Smooth muscle cell (in vitro differentiated cells): Measurements from ENCODE around the gene SMARCA2. TPM values are rescaled to one million over a fixed set of nuclear protein-coding genes. Genes with fewer than 3 reads are reported as not detected.

Experiments used
- DNase-seq: peaks from one replicate; lab custom pipeline; 2025; ENCODE audit not compliant: unreplicated experiment; lab: John Stamatoyannopoulos, UW
- H2AFZ ChIP-seq: fragments of 200-600 bp; sonication (generic); 2 replicates; pipeline ENCODE4 v1.6.0; 2016; ENCODE audit warnings: antibody characterized with exemption, low read depth, mild to moderate bottlenecking
- H3F3A ChIP-seq: fragments of 200-600 bp; sonication (generic); 2 replicates; pipeline ENCODE4 v1.6.0; 2017; ENCODE audit warnings: antibody characterized with exemption, low read depth
- H3K27ac ChIP-seq: fragments of 200-600 bp; sonication (generic); 2 replicates; pipeline ENCODE4 v1.5.1; 2016; ENCODE audit warnings: low read depth, mild to moderate bottlenecking
- H3K27me3 ChIP-seq: fragments of 200-600 bp; sonication (generic); 2 replicates; pipeline ENCODE4 v1.6.1; 2016; ENCODE audit warnings: low read depth, mild to moderate bottlenecking
- H3K36me3 ChIP-seq: fragments of 200-600 bp; sonication (generic); 2 replicates; pipeline ENCODE4 v1.5.1; 2016; ENCODE audit warnings: low read depth
- H3K4me1 ChIP-seq: fragments of 200-600 bp; sonication (generic); 2 replicates; pipeline ENCODE4 v1.5.1; 2016; ENCODE audit warnings: low read depth
- H3K4me2 ChIP-seq: fragments of 200-600 bp; sonication (generic); 2 replicates; pipeline ENCODE4 v1.6.0; 2016; ENCODE audit warnings: mild to moderate bottlenecking
- H3K4me3 ChIP-seq: fragments of 200-600 bp; sonication (generic); 2 replicates; pipeline ENCODE4 v1.5.1; 2016; ENCODE audit warnings: mild to moderate bottlenecking
- H3K79me2 ChIP-seq: fragments of 200-600 bp; sonication (generic); 2 replicates; pipeline ENCODE4 v1.6.0; 2016; ENCODE audit warnings: low read depth, mild to moderate bottlenecking
- H3K9ac ChIP-seq: fragments of 200-600 bp; sonication (generic); 2 replicates; pipeline ENCODE4 v1.6.0; 2016; ENCODE audit warnings: low read depth
- H3K9me3 ChIP-seq: fragments of 200-600 bp; sonication (generic); replicated peaks from 2 replicates; pipeline ENCODE4 v1.5.1; 2016; ENCODE audit warnings: low read depth
- H4K20me1 ChIP-seq: fragments of 200-600 bp; sonication (generic); 2 replicates; pipeline ENCODE4 v1.6.0; 2016; ENCODE audit warnings: low read depth
- WGBS: methylation state at CpG from one replicate; pipeline ENCODE4 v1.1.7; 2016; ENCODE audit warnings: low lambda C conversion rate; 5-methylcytosine and 5-hydroxymethylcytosine counted together
- polyA plus RNA-seq: library from polyadenylated mRNA; unstranded; fragments of >200 nt; fragmentation: Nextera tagmentation; extraction: Ambion mirVana; gene quantifications from 2 replicates; pipeline ENCODE4 v1.2.1, GENCODE V29; 2016
- total RNA-seq: library from RNA; depleted of rRNA; stranded (reverse); fragments of >200 nt; gene quantifications from 2 replicates; pipeline ENCODE4 v1.2.3, GENCODE V29; 2014
- TF ChIP-seq, protein P1 (sequence below): fragments of 200-600 bp; sonication (generic); IDR thresholded peaks from 2 replicates; pipeline ENCODE4 v1.5.1; 2017; ENCODE audit warnings: borderline replicate concordance, mild to moderate bottlenecking, antibody characterized with exemption; ENCODE audit not compliant: insufficient read depth, poor library complexity, severe bottlenecking

Gene SMARCA2
- total and polyA plus RNA-seq, 2 experiments from 2014 or later, result 27.7 to 61.7 TPM

DNA sequence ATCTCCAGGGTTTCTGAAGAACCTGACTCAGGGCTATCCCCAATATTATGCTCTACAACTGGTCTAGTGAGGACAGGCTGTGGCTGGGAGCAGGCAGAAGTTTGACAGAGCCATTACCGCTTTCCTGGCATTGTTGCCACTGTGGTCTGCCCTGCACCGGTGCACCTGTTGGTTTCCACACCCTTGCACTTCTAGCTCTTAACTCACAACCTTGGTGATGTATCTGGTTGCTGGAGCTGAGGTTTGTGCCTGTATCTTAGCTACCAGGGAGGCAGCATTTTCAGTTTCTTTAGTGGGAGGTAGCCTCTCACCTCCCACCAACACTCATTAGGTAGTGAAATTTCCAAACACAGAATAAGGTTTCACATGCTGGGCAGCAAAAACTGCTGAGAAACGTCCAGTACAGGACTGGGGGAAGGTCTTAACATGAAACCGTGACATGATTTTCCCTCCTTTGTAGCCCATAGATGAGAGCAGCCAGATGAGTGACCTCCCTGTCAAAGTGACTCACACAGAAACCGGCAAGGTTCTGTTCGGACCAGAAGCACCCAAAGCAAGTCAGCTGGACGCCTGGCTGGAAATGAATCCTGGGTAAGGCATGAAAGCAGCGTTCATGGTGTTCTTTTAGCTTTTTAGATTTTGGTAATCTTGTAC, 57.7 kb downstream of the SMARCA2 start:
- no peak overlapping the region for H2AFZ ChIP-seq
- 92% methylated on average over 8 of the region's 8 CpGs for WGBS
- no peak overlapping the region for H3K27ac ChIP-seq
- H3K79me2 ChIP-seq, result no peaks in the 10 kb centered on the region
- H3K4me3 ChIP-seq, result no peak overlapping the region
- no peak overlapping the region for H3K4me2 ChIP-seq
- H3K36me3 ChIP-seq, result peaks cover 30% of the 10 kb centered on the region
- H3F3A ChIP-seq, result no peaks in the 10 kb centered on the region
- no peaks in the 10 kb centered on the region for H3K9me3 ChIP-seq
- no peak overlapping the region for H3K9ac ChIP-seq
- H3K4me1 ChIP-seq, result no peaks in the 10 kb centered on the region
- H3K27me3 ChIP-seq, result no peaks in the 10 kb centered on the region
- H4K20me1 ChIP-seq, result no peaks in the 10 kb centered on the region
- TF ChIP-seq, protein P1, sequence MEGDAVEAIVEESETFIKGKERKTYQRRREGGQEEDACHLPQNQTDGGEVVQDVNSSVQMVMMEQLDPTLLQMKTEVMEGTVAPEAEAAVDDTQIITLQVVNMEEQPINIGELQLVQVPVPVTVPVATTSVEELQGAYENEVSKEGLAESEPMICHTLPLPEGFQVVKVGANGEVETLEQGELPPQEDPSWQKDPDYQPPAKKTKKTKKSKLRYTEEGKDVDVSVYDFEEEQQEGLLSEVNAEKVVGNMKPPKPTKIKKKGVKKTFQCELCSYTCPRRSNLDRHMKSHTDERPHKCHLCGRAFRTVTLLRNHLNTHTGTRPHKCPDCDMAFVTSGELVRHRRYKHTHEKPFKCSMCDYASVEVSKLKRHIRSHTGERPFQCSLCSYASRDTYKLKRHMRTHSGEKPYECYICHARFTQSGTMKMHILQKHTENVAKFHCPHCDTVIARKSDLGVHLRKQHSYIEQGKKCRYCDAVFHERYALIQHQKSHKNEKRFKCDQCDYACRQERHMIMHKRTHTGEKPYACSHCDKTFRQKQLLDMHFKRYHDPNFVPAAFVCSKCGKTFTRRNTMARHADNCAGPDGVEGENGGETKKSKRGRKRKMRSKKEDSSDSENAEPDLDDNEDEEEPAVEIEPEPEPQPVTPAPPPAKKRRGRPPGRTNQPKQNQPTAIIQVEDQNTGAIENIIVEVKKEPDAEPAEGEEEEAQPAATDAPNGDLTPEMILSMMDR, result no peak
- no peak for DNase-seq

DNA sequence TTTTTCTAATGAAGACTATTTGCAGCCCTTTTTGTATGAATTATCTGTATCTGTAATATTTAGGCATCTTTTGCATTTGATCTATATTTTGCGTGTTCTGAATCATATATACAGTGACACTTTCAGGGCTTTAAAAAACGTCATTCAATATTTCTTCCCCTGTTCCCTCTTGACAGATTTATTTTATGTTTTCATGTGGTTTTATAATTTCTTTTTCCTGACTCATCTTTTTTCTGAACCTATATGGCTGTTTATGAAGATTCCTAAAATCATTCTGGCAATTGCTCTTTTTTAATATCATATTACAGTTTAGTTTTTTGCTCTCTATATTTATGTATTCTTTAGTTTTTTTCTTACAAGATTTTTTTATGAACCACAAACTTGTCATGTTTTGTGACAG, 67.6 kb downstream of the SMARCA2 start:
- no peak overlapping the region for H3K4me2 ChIP-seq
- H3K79me2 ChIP-seq, result no peaks in the 10 kb centered on the region
- peaks cover 14% of the 10 kb centered on the region for H3K36me3 ChIP-seq
- no peak overlapping the region for H3K4me3 ChIP-seq
- no peaks in the 10 kb centered on the region for H3F3A ChIP-seq
- 94% methylated on average over 2 of the region's 2 CpGs for WGBS
- DNase-seq, result no peak
- H3K4me1 ChIP-seq, result no peaks in the 10 kb centered on the region
- no peak overlapping the region for H2AFZ ChIP-seq
- no peaks in the 10 kb centered on the region for H4K20me1 ChIP-seq
- no peak overlapping the region for H3K27ac ChIP-seq
- H3K9ac ChIP-seq, result no peak overlapping the region
- no peaks in the 10 kb centered on the region for H3K9me3 ChIP-seq
- H3K27me3 ChIP-seq, result no peaks in the 10 kb centered on the region
- TF ChIP-seq, protein P1, result no peak

DNA sequence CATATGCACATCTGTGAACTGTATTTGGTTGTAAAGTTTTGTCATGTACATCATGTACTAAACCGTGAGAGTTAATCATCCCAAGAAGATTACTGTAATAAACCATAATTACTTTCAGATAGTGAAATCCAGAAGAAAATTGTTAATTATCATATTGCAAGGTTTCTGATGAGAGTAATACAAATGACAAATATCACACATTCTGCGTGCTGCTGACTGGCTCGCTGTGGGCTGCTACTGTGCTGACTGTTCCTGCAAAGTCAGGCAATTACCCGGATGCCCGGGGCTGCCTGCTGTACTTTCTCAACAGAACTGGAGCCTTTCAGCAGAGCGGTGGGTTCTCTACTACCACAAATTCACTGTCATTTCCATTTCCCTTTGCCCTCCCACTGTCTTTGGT, 68.3 kb downstream of the SMARCA2 start:
- H3K27ac ChIP-seq, result no peak overlapping the region
- DNase-seq, result no peak
- no peak overlapping the region for H3K4me3 ChIP-seq
- H4K20me1 ChIP-seq, result no peaks in the 10 kb centered on the region
- H3K4me2 ChIP-seq, result no peak overlapping the region
- TF ChIP-seq, protein P1, result no peak
- H3K36me3 ChIP-seq, result peaks cover 14% of the 10 kb centered on the region
- no peak overlapping the region for H3K9ac ChIP-seq
- no peaks in the 10 kb centered on the region for H3F3A ChIP-seq
- no peaks in the 10 kb centered on the region for H3K4me1 ChIP-seq
- no peaks in the 10 kb centered on the region for H3K79me2 ChIP-seq
- H2AFZ ChIP-seq, result no peak overlapping the region
- H3K9me3 ChIP-seq, result no peaks in the 10 kb centered on the region
- H3K27me3 ChIP-seq, result no peaks in the 10 kb centered on the region
- WGBS, result 93% methylated on average over 6 of the region's 6 CpGs

- no peak for DNase-seq
- no peaks in the 10 kb centered on the region for H4K20me1 ChIP-seq
- TF ChIP-seq, protein P1, result no peak
- H3K27ac ChIP-seq, result no peak overlapping the region
- H3F3A ChIP-seq, result no peaks in the 10 kb centered on the region
- H3K9ac ChIP-seq, result no peak overlapping the region
- no peaks in the 10 kb centered on the region for H3K27me3 ChIP-seq
- H2AFZ ChIP-seq, result no peak overlapping the region
- no peaks in the 10 kb centered on the region for H3K79me2 ChIP-seq
- no peak overlapping the region for H3K4me2 ChIP-seq
- no peaks in the 10 kb centered on the region for H3K9me3 ChIP-seq
- 92% methylated on average over 6 of the region's 6 CpGs for WGBS
- H3K36me3 ChIP-seq, result peaks cover 13% of the 10 kb centered on the region
- no peaks in the 10 kb centered on the region for H3K4me1 ChIP-seq
- no peak overlapping the region for H3K4me3 ChIP-seq
Measured at GRCh38 chr9:2085716-2086115, 70.6 kb downstream of the SMARCA2 start.
